CD4-positive, alpha-beta T cell (primary cell): ENCODE measurements around the gene HIGD2A. TPM values are rescaled to one million over a fixed set of nuclear protein-coding genes. Genes with fewer than 3 reads are reported as not detected.
A peak's percentile ranks its signal among the peaks of the same experiment; 100 is the strongest.

ENCODE experiments used
- ATAC-seq: fragments of 200-7000 bp; cut with Tn5 transposase; one replicate; pipeline ENCODE4 v1.10.0; 2022; ENCODE audit warnings: mild to moderate bottlenecking; ENCODE audit not compliant: poor library complexity
- CTCF ChIA-PET: fragments of 350-600 bp; sonication (Branson Sonifier 250); formaldehyde crosslinking; loops from one replicate; lab custom pipeline; 2021; ENCODE audit warnings: antibody characterized with exemption, inconsistent platforms; lab: Charles Lee
- POLR2A ChIA-PET: fragments of 350-600 bp; sonication (Branson Sonifier 250); formaldehyde crosslinking; loops from one replicate; lab custom pipeline; 2021; ENCODE audit warnings: antibody characterized with exemption, inconsistent platforms; lab: Charles Lee
- DNase-seq, 14 experiments: peaks; one replicate each; pipeline ENCODE4 v3.0.0-alpha.2; 2013 to 2020; ENCODE audit warnings: mixed read lengths in 2 of 14
- H3K27ac ChIP-seq, 2 donors: one replicate each; pipeline versions ENCODE4 v1.5.1 to v1.7.0; 2013; ENCODE audit warnings: low read length in 2 of 2, low read depth in 1 of 2, mild to moderate bottlenecking in 1 of 2
- H3K27me3 ChIP-seq, 2 experiments: 1 replicate in 1 of 2; 2 replicates in 1 of 2; pipeline versions ENCODE4 v1.6.1 to v1.7.0; 2013; ENCODE audit warnings: low read length in 2 of 2, control low read depth in 1 of 2, mild to moderate bottlenecking in 1 of 2, moderate library complexity in 1 of 2; ENCODE audit not compliant: insufficient read depth in 2 of 2, control insufficient read depth in 1 of 2
- H3K36me3 ChIP-seq: one replicate; pipeline ENCODE4 v1.6.1; 2013; ENCODE audit warnings: low read length, control low read depth; ENCODE audit not compliant: insufficient read depth
- H3K4me1 ChIP-seq: one replicate; pipeline ENCODE4 v1.6.1; 2013; ENCODE audit warnings: low read length, control low read depth; ENCODE audit not compliant: insufficient read depth
- H3K4me3 ChIP-seq: one replicate; pipeline ENCODE4 v1.5.1; 2013; ENCODE audit warnings: mild to moderate bottlenecking, low read length, moderate library complexity
- H3K9me3 ChIP-seq, 2 experiments: 1 replicate in 1 of 2; 2 replicates in 1 of 2; pipeline versions ENCODE4 v1.6.1 to v1.7.0; 2013; ENCODE audit warnings: low read length in 2 of 2, mild to moderate bottlenecking in 2 of 2, control low read depth in 1 of 2, moderate library complexity in 1 of 2; ENCODE audit not compliant: control insufficient read depth in 1 of 2, insufficient read depth in 1 of 2
- H3K27ac Mint-ChIP-seq: one replicate; pipeline ENCODE4 v1.8.0; 2020; ENCODE audit warnings: mixed read lengths
- H3K27me3 Mint-ChIP-seq: one replicate; pipeline ENCODE4 v1.8.0; 2021; ENCODE audit warnings: mixed read lengths
- H3K36me3 Mint-ChIP-seq: one replicate; pipeline ENCODE4 v1.8.0; 2021; ENCODE audit warnings: low read depth, mixed read lengths
- H3K4me1 Mint-ChIP-seq: one replicate; pipeline ENCODE4 v1.8.0; 2021; ENCODE audit warnings: low read depth, mixed read lengths
- H3K4me3 Mint-ChIP-seq: one replicate; pipeline ENCODE4 v1.8.0; 2020; ENCODE audit warnings: mild to moderate bottlenecking, mixed read lengths
- H3K9me3 Mint-ChIP-seq: one replicate; pipeline ENCODE4 v1.8.0; 2020; ENCODE audit warnings: mixed read lengths
- CTCF ChIP-seq: fragments of 200-600 bp; IDR thresholded peaks from one replicate; pipeline ENCODE4 v1.8.0; 2022; ENCODE audit warnings: antibody characterized with exemption, mild to moderate bottlenecking
- intact Hi-C, 2 experiments: fragments of 100-400 bp; cut with DNase I in 1 of 2; cut with micrococcal nuclease in 1 of 2; formaldehyde crosslinking; loops; one replicate each; pipeline versions ENCODE4 v1.15.1 to v1.9.0; 2023 to 2025; cut with DNase I, micrococcal nuclease
- total RNA-seq, 174 experiments: library from RNA in 2 of 174; stranded (reverse) in 2 of 174; gene quantifications; one replicate each; pipeline ENCODE4 v1.2.3 and lab custom pipeline; 2021 to 2026

Gene HIGD2A
- total RNA-seq, 2 experiments from 2014 or later = 98.2 to 104 TPM

DNA sequence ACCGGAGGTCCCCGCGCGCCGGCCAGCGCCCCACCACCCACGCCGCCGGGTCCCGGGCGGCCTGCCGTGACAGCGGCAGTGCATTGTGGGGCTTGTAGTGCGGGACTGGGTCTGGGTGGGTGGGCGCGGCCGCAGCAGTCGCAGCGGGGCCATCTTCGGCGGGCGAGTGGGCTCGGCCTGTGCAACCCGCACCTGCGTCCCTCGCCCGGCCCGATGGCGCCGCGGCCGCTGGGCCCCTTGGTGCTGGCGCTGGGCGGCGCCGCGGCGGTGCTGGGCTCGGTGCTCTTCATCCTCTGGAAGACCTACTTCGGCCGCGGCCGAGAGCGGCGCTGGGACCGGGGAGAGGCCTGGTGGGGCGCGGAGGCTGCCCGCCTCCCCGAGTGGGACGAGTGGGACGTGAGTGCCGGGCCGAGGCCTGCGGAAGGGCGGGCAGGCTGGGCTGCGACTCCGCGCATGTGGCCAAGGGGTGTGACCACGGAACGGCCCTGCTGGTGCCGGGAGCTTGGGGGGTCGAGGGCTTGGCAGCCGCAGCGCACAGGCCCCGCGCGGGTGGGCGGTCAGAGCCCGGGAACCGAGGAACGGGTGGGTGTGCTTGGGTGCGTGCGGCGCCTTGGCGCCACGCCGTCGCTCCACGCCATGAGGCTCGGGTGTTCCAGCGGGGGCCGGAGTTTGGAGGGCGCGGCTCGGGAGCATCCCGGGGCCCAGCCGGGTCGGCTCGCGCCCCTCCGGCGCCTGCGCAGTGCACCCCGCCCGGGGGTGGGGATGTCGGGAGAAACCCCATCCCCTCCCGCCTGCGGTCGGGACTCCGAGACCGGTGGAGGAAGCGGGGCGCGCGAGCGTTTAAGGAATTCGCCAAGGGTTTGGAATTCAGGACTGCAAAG lies 23.0 kb upstream of the HIGD2A start, which contains the start of gene ARL10:
ARL10 (plus strand) TSS at position 137 of the 881 bp plus-strand sequence; CDS start at position 214, 77 bp downstream.
- Mint-ChIP-seq H3K9me3 (no peaks in the 10 kb centered on the region), H3K27me3 (no peaks in the 10 kb centered on the region), H3K4me3 (peak within 1 kb of the TSS; percentile 84), H3K27ac (peak within 1 kb of the TSS; percentile 76), H3K36me3 (peaks cover 41% of the 10 kb centered on the region), H3K4me1 (peaks cover 28% of the 10 kb centered on the region)
- Histone ChIP-seq H3K27me3 (no peaks in the 10 kb centered on the region), H3K27ac (peak within 1 kb of the TSS in 1 of 2 donors; percentile 7), H3K9me3 (no peaks in the 10 kb centered on the region), H3K36me3 (peaks cover 4% of the 10 kb centered on the region), H3K4me1 (peaks cover 29% of the 10 kb centered on the region), H3K4me3 (peak within 1 kb of the TSS; percentile 74)
- intact Hi-C loops = no loop called here
- DNase-seq (peak in 12 of 14 experiments; percentile 15 to 77 (median 43)), ATAC-seq (peak; percentile 7)
- ChIA-PET CTCF (no interaction called here), POLR2A (interaction anchor here (1.0 kb wide), 1 partner anchor 23 kb away, joined by 5 read pairs; the partner anchor contains the start of genes HIGD2A and NOP16)
- no peak for TF ChIP-seq CTCF

GRCh38 chr5:176366232-176366894 lies 22.2 kb upstream of the HIGD2A start:
- Histone ChIP-seq H3K4me3 (peak overlapping the region; percentile 74), H3K27me3 (no peaks in the 10 kb centered on the region), H3K27ac (no peak overlapping the region), H3K9me3 (no peaks in the 10 kb centered on the region), H3K36me3 (peaks cover 7% of the 10 kb centered on the region), H3K4me1 (peaks cover 21% of the 10 kb centered on the region)
- H3K9me3 Mint-ChIP-seq = no peaks in the 10 kb centered on the region
- H3K36me3 Mint-ChIP-seq = peaks cover 42% of the 10 kb centered on the region
- H3K27me3 Mint-ChIP-seq = no peaks in the 10 kb centered on the region
- peak in 1 of 14 experiments; percentile 34 for DNase-seq
- peak overlapping the region; percentile 71 for H3K27ac Mint-ChIP-seq
- H3K4me3 Mint-ChIP-seq = peak overlapping the region; percentile 90
- ChIA-PET CTCF (no interaction called here), POLR2A (no interaction called here)
- peaks cover 21% of the 10 kb centered on the region for H3K4me1 Mint-ChIP-seq
- ATAC-seq = no peak
- TF ChIP-seq CTCF = no peak
- intact Hi-C loops = no loop called here

DNA sequence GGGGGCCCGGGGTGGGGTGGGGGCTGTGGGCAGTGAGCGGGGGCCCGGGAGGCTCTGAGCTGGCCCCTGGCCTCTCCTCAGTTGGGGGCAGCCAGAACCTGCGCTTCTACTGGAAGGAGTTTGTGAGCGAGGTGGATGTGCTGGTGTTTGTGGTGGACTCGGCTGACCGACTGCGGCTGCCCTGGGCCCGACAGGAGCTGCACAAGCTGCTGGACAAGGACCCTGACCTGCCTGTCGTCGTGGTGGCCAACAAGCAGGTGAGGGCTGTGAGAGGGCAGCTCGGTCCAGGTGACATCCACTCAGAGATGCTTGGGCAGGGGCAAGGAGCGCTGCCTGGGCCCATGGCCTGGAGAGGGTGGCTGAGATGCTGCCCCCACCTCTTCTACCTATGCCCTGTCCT lies 19.8 kb upstream of the HIGD2A start:
- TF ChIP-seq CTCF = no peak
- ChIA-PET CTCF (no interaction called here), POLR2A (no interaction called here)
- Mint-ChIP-seq H3K27me3 (no peaks in the 10 kb centered on the region), H3K4me3 (no peak overlapping the region), H3K9me3 (no peaks in the 10 kb centered on the region), H3K27ac (no peak overlapping the region), H3K4me1 (peaks cover 6% of the 10 kb centered on the region), H3K36me3 (peaks cover 45% of the 10 kb centered on the region)
- Histone ChIP-seq H3K36me3 (peaks cover 10% of the 10 kb centered on the region), H3K4me1 (peaks cover 13% of the 10 kb centered on the region), H3K9me3 (no peaks in the 10 kb centered on the region), H3K4me3 (no peak overlapping the region), H3K27ac (no peak overlapping the region), H3K27me3 (no peaks in the 10 kb centered on the region)
- DNase-seq = no peak
- ATAC-seq = no peak
- intact Hi-C loops = no loop called here
